ENCODE measurements around the gene ZNF71.

DNA sequence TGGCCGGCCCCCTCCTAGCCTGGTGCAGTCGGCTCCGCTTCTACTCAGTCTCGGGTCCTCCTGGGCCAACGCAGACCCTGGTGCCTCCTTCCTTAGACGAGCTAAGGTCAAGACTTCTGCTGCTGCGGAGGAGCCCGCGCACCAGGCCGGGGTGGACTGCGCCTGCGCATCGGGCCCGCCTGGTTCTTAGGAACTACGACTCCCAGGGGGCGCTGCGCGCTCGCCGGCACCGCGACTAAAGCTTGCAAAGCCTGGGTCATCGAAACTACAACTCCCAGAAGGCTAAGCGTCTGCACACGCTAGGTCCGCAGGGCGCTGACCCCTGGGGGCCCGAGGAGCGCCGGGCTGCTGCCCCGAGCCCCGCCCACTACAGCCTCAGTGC is 76.5 kb downstream of the ZNF71 start, which contains the start of gene ZNF835:
- TF ChIP-seq REST (IDR thresholded peaks at IDR 0.05; ENCODE audit: low read depth): no peak
- TF ChIP-seq ZBTB7A (IDR thresholded peaks at IDR 0.05; ENCODE audit: low read depth): no peak
- TF ChIP-seq RAD21 (IDR thresholded peaks at IDR 0.05; ENCODE audit: low read depth): no peak
- no peak for TF ChIP-seq EP300 (IDR thresholded peaks at IDR 0.05; ENCODE audit: borderline replicate concordance)
- no peak for TF ChIP-seq TEAD4 (IDR thresholded peaks at IDR 0.05)
- TF ChIP-seq FOXM1 (IDR thresholded peaks at IDR 0.05; ENCODE audit: borderline replicate concordance, low read depth): no peak
- TF ChIP-seq, protein P1, sequence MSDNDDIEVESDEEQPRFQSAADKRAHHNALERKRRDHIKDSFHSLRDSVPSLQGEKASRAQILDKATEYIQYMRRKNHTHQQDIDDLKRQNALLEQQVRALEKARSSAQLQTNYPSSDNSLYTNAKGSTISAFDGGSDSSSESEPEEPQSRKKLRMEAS (IDR thresholded peaks at IDR 0.05): no peak
- no peak for TF ChIP-seq TCF12 (IDR thresholded peaks at IDR 0.05; ENCODE audit: low read depth)
- TF ChIP-seq TAF1 (IDR thresholded peaks at IDR 0.05; ENCODE audit: low read depth): no peak
- TF ChIP-seq CEBPB (IDR thresholded peaks at IDR 0.05): no peak
- TF ChIP-seq, protein P2, sequence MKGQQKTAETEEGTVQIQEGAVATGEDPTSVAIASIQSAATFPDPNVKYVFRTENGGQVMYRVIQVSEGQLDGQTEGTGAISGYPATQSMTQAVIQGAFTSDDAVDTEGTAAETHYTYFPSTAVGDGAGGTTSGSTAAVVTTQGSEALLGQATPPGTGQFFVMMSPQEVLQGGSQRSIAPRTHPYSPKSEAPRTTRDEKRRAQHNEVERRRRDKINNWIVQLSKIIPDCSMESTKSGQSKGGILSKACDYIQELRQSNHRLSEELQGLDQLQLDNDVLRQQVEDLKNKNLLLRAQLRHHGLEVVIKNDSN (IDR thresholded peaks at IDR 0.05): no peak
- TF ChIP-seq NFIC (IDR thresholded peaks at IDR 0.05): no peak
- TF ChIP-seq CREB1 (IDR thresholded peaks at IDR 0.05; ENCODE audit: low read depth): no peak
- no peak for TF ChIP-seq YY1 (IDR thresholded peaks at IDR 0.05; ENCODE audit: low read depth)

All from Ishikawa (cell line).